ENCODE data around the gene SPATC1L. TPM values are rescaled to one million over a fixed set of nuclear protein-coding genes. Genes with fewer than 3 reads are reported as not detected.

The SPATC1L gene
- total and polyA plus RNA-seq, 8 donors: 5.0 to 17.7 (median 12.8) TPM

DNA sequence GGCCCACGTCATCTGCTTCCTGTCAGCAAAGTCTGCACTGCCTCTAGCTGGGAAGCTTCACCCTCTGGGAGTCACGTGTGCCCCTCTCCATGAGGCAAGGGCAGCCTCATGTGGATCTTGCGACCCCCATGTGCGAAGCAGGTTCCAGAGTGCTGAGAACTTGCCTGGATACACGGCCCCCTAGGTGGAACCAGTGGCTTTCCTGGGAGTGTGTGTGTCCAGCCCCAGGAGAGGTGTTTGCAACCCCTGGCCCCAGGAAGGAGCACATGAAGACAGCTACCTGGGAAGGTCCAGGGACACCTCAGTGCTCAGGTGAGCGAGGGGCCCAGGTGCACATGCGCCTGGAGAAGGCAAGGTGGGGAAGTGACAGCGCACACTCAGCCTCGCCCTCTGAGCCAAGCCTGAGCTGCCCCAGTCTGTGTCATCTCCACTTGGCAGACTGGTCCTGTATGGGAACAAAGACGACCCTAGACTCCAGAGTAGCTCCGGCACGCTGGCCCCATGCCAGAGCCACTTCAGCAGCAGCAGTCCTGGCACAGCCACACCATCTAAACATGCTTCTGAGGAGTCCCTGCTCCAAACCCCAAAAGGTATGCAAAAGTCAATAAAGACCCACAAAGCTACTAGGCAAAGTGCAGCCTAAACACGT, 35.5 kb upstream of the SPATC1L start:
- H3K36me3 ChIP-seq: peaks cover 0 to 82% of the 10 kb centered on the region in 2 donors
- H3K4me1 ChIP-seq: peaks cover 0 to 18% of the 10 kb centered on the region in 2 donors
- ATAC-seq: peak; percentile 28

DNA sequence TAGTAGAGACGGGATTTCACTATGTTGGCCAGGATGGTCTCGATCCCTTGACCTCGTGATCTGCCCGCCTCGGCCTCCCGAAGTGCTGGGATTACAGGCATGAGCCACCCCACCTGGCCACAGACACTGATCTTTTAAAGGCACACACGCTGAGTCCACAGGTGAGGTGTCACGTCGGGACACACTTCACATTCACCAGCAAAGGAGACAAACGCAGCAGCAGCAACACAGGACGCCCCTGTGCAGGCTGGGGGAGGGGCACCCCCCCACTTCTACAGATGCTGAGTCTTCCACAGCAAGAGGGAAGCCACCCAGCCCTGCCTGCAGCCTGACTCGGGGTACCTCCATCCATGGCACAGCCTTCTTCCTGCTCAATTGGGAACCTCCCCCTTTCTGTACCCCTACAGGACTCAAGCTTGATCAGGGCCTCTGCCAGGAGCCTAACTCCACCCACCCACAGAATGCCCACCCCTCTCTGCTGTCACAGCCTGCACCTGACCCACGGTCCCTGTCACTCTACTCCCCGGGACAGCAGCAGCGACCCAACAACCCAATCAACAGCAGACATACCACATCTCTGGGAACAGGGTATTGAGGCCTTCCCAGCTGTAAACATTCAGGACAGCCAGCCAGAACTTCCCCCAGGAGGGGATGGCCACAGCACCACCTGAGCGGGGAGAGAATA, 34.8 kb upstream of the SPATC1L start:
- intact Hi-C loops (cut with DNase I): no loop called here
- Histone ChIP-seq H3K4me1 (peaks cover 0 to 11% of the 10 kb centered on the region in 2 donors), H3K27ac (no peak overlapping the region), H3K4me3 (no peak overlapping the region), H3K9me3 (no peaks in the 10 kb centered on the region), H3K36me3 (peaks cover 0 to 88% of the 10 kb centered on the region in 2 donors), H3K27me3 (no peaks in the 10 kb centered on the region)
- DNase-seq: no peak
- ATAC-seq: no peak
- TF ChIP-seq, protein P1, sequence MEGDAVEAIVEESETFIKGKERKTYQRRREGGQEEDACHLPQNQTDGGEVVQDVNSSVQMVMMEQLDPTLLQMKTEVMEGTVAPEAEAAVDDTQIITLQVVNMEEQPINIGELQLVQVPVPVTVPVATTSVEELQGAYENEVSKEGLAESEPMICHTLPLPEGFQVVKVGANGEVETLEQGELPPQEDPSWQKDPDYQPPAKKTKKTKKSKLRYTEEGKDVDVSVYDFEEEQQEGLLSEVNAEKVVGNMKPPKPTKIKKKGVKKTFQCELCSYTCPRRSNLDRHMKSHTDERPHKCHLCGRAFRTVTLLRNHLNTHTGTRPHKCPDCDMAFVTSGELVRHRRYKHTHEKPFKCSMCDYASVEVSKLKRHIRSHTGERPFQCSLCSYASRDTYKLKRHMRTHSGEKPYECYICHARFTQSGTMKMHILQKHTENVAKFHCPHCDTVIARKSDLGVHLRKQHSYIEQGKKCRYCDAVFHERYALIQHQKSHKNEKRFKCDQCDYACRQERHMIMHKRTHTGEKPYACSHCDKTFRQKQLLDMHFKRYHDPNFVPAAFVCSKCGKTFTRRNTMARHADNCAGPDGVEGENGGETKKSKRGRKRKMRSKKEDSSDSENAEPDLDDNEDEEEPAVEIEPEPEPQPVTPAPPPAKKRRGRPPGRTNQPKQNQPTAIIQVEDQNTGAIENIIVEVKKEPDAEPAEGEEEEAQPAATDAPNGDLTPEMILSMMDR (IDR thresholded peaks at IDR 0.05): no peak

More for the DNA sequence above, 35.5 kb upstream of the SPATC1L start:
- Histone ChIP-seq H3K4me3 (no peak overlapping the region), H3K27ac (no peak overlapping the region), H3K27me3 (no peaks in the 10 kb centered on the region), H3K9me3 (no peaks in the 10 kb centered on the region)
- TF ChIP-seq, protein P1 (IDR thresholded peaks at IDR 0.05): no peak
- DNase-seq: peak in 2 of 4 donors; percentile 49 to 77
- intact Hi-C loops (cut with DNase I): no loop called here

DNA sequence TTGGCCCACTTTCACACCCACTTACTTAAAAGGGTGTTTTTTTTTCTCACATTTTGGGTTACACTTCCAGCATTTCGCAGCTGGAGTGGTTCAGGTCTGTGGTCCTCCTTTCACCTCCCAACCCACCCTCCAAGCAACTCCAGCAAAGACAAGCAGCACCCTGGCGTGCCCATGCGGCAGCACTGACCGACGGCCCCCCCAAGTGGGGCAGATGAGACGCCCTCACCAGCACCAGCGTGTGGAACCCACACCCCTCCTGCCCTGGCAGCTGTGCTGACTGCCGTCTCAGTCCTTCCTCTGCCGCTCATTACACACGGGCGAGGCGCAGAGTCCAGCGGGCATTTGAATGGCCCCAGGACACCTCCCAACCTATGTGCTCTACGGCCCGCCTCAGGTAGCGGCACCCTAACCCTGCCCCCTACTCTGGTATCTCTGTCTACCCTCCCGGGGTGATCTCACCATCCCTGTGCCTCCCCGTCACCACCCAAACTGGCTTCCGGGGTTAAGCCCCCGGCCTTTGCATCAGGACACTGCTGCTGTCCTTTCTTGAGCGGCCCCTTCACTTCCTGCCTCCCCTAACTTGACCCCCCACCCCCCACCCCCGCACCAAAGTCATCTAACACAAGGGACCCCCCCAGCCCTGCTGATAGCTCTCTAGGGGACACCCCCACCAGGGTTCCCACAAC, 33.4 kb upstream of the SPATC1L start:
- no peak overlapping the region for H3K4me3 ChIP-seq
- peaks cover 0 to 9% of the 10 kb centered on the region in 2 donors for H3K4me1 ChIP-seq
- peaks cover 0 to 96% of the 10 kb centered on the region in 2 donors for H3K36me3 ChIP-seq
- no peak for ATAC-seq
- TF ChIP-seq, protein P1 (IDR thresholded peaks at IDR 0.05): no peak
- no peak overlapping the region for H3K27ac ChIP-seq
- intact Hi-C loops (cut with DNase I): no loop called here
- no peaks in the 10 kb centered on the region for H3K9me3 ChIP-seq
- DNase-seq: peak in 1 of 4 donors; percentile 70
- no peaks in the 10 kb centered on the region for H3K27me3 ChIP-seq

DNA sequence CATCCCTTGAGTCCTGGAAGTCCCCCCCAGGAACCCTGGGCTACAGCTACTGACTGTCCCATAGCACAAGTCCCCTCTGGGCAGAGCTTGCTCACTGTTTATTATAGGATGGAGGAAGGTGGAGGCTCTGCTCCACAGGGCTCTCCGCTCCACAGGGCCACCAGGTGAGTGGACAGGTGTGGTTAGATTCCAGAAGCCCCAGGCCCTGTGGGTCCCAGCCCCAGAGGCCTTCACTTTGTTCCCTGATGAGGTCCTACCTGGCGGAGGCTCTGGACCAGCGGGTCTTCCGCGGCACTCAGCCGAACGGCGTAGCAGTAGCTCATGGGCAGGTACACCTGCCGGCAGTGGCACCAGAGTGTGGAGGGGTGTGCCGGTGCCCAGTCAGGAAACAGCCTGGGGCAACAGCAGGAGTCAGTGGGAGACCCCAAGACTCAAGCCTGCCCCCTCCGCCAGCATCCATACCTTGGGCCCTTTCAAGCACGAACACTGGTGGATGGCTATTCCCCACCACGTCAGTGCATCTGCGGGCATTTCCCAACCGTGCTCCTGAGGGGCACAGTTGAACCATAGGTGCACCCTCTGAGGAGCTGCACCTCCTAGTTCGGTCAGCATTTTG, 32.0 kb upstream of the SPATC1L start:
- TF ChIP-seq, protein P1 (IDR thresholded peaks at IDR 0.05): no peak
- Histone ChIP-seq H3K4me3 (no peak overlapping the region), H3K27me3 (no peaks in the 10 kb centered on the region), H3K27ac (no peak overlapping the region), H3K36me3 (peaks cover 0 to 96% of the 10 kb centered on the region in 2 donors), H3K9me3 (no peaks in the 10 kb centered on the region), H3K4me1 (peaks cover 0 to 4% of the 10 kb centered on the region in 2 donors)
- ATAC-seq (no peak), DNase-seq (no peak)
- intact Hi-C loops (cut with DNase I): no loop called here
